GM18870 (cell line): Measurements from ENCODE around the gene MAST4.

Experiments
- ATAC-seq: cut with Tn5 transposase; IDR thresholded peaks from one replicate; pipeline ENCODE4 v1.9.1; 2021; ENCODE audit warnings: moderate library complexity; ENCODE audit not compliant: unreplicated experiment

Gene MAST4

GRCh38 chr5:67194166-67194565, 598.0 kb downstream of the MAST4 start:
- no peak for ATAC-seq

GRCh38 chr5:67195406-67196275, 599.4 kb downstream of the MAST4 start:
- no peak for ATAC-seq

- ATAC-seq = no peak
Measured at GRCh38 chr5:67196537-67197059, 600.4 kb downstream of the MAST4 start, which contains the start of gene CD180. Gene CD180, minus strand, starts transcription at chr5:67196799. Its CDS starts 158 bp downstream, at chr5:67196641.

- ATAC-seq = no peak
Measured at GRCh38 chr5:67197536-67197935, 601.3 kb downstream of the MAST4 start.

GRCh38 chr5:67198917-67199316, 602.7 kb downstream of the MAST4 start:
- no peak for ATAC-seq

GRCh38 chr5:67199859-67200258, 603.7 kb downstream of the MAST4 start:
- no peak for ATAC-seq

- ATAC-seq = no peak
Measured at GRCh38 chr5:67200809-67201562, 604.8 kb downstream of the MAST4 start.

- no peak for ATAC-seq
Measured at GRCh38 chr5:67201897-67202549, 605.8 kb downstream of the MAST4 start.

- no peak for ATAC-seq
Measured at GRCh38 chr5:67202828-67203227, 606.6 kb downstream of the MAST4 start.

GRCh38 chr5:67203701-67204074, 607.5 kb downstream of the MAST4 start:
- no peak for ATAC-seq

- no peak for ATAC-seq
Measured at GRCh38 chr5:67204821-67205220, 608.6 kb downstream of the MAST4 start.

- ATAC-seq = no peak
Measured at GRCh38 chr5:67205981-67206380, 609.8 kb downstream of the MAST4 start.

- ATAC-seq = peak; percentile 23
Measured at GRCh38 chr5:67206461-67206860, 610.3 kb downstream of the MAST4 start.

- peak; percentile 87 for ATAC-seq
Measured at GRCh38 chr5:67206929-67207328, 610.7 kb downstream of the MAST4 start.

GRCh38 chr5:67208403-67208802, 612.2 kb downstream of the MAST4 start:
- ATAC-seq = no peak

GRCh38 chr5:67209141-67209771, 613.1 kb downstream of the MAST4 start:
- peak; percentile 26 for ATAC-seq

- no peak for ATAC-seq
Measured at GRCh38 chr5:67211926-67212325, 615.7 kb downstream of the MAST4 start.

GRCh38 chr5:67214036-67214435, 617.8 kb downstream of the MAST4 start:
- ATAC-seq = no peak

- no peak for ATAC-seq
Measured at GRCh38 chr5:67214707-67215447, 618.7 kb downstream of the MAST4 start.
